ENCODE results near the gene CD2BP2. TPM values are rescaled to one million over a fixed set of nuclear protein-coding genes. Genes with fewer than 3 reads are reported as not detected.

Gene CD2BP2
- total and polyA plus RNA-seq, 2 of the 13 experiments (the other 11 are each of a cell fraction or from before 2014, with no cell fraction given), result 24.9 to 54.6 TPM

- TF ChIP-seq, protein P1, sequence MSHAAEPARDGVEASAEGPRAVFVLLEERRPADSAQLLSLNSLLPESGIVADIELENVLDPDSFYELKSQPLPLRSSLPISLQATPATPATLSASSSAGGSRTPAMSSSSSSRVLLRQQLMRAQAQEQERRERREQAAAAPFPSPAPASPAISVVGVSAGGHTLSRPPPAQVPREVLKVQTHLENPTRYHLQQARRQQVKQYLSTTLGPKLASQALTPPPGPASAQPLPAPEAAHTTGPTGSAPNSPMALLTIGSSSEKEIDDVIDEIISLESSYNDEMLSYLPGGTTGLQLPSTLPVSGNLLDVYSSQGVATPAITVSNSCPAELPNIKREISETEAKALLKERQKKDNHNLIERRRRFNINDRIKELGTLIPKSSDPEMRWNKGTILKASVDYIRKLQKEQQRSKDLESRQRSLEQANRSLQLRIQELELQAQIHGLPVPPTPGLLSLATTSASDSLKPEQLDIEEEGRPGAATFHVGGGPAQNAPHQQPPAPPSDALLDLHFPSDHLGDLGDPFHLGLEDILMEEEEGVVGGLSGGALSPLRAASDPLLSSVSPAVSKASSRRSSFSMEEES (CRISPR knock-in tag; IDR thresholded peaks at IDR 0.05), result peak; percentile 44; the same call in 1 of the 2 replicates
- TF ChIP-seq POGK (CRISPR knock-in tag; conservative IDR thresholded peaks at IDR 0.05), result peak; percentile 60; the same call in 1 of the 2 replicates
- TF ChIP-seq, protein P2, sequence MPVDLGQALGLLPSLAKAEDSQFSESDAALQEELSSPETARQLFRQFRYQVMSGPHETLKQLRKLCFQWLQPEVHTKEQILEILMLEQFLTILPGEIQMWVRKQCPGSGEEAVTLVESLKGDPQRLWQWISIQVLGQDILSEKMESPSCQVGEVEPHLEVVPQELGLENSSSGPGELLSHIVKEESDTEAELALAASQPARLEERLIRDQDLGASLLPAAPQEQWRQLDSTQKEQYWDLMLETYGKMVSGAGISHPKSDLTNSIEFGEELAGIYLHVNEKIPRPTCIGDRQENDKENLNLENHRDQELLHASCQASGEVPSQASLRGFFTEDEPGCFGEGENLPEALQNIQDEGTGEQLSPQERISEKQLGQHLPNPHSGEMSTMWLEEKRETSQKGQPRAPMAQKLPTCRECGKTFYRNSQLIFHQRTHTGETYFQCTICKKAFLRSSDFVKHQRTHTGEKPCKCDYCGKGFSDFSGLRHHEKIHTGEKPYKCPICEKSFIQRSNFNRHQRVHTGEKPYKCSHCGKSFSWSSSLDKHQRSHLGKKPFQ (CRISPR knock-in tag; IDR thresholded peaks at IDR 0.05; ENCODE audit: insufficient replicate concordance), result peak; percentile 79
- TF ChIP-seq KDM5B (CRISPR knock-in tag; IDR thresholded peaks at IDR 0.05; ENCODE audit: borderline replicate concordance), result peak; percentile 81; the same call in 1 of the 2 replicates
- no peak for TF ChIP-seq BATF2 (CRISPR knock-in tag; IDR thresholded peaks at IDR 0.05)
- TF ChIP-seq NR3C1 (CRISPR knock-in tag; IDR thresholded peaks at IDR 0.05), result 0 out of 2 replicates have a peak, but pooled peaks have one; percentile 38
- TF ChIP-seq TMF1 (CRISPR knock-in tag; IDR thresholded peaks at IDR 0.05; ENCODE audit: low read depth), result peak; percentile 36; the same call in 1 of the 2 replicates
- TF ChIP-seq ZFYVE20 (CRISPR knock-in tag; IDR thresholded peaks at IDR 0.05; ENCODE audit: borderline replicate concordance, low read depth), result no peak
- TF ChIP-seq PAWR (CRISPR knock-in tag; IDR thresholded peaks at IDR 0.05; ENCODE audit: borderline replicate concordance), result peak; percentile 93; the same call in 1 of the 2 replicates
- no peak; the same call in none of the 2 replicates for TF ChIP-seq HMG20B (CRISPR knock-in tag; conservative IDR thresholded peaks at IDR 0.05)
- TF ChIP-seq, protein P3, sequence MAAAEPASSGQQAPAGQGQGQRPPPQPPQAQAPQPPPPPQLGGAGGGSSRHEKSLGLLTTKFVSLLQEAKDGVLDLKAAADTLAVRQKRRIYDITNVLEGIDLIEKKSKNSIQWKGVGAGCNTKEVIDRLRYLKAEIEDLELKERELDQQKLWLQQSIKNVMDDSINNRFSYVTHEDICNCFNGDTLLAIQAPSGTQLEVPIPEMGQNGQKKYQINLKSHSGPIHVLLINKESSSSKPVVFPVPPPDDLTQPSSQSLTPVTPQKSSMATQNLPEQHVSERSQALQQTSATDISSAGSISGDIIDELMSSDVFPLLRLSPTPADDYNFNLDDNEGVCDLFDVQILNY (CRISPR knock-in tag; conservative IDR thresholded peaks at IDR 0.05), result peak; percentile 67
- peak; percentile 56 for TF ChIP-seq HOXA3 (CRISPR knock-in tag; IDR thresholded peaks at IDR 0.05)
- 0 out of 2 replicates have a peak, but pooled peaks have one; percentile 34 for TF ChIP-seq SMAD3 (CRISPR knock-in tag; IDR thresholded peaks at IDR 0.05)
- TF ChIP-seq HNRNPL (IDR thresholded peaks at IDR 0.05; ENCODE audit: low read depth, low read length), result 0 out of 2 replicates have a peak, but pooled peaks have one; percentile 44
- no peak for TF ChIP-seq ATF7 (IDR thresholded peaks at IDR 0.05)
- peak; percentile 89 for TF ChIP-seq ATF7 (CRISPR knock-in tag; IDR thresholded peaks at IDR 0.05)
- TF ChIP-seq, protein P4, sequence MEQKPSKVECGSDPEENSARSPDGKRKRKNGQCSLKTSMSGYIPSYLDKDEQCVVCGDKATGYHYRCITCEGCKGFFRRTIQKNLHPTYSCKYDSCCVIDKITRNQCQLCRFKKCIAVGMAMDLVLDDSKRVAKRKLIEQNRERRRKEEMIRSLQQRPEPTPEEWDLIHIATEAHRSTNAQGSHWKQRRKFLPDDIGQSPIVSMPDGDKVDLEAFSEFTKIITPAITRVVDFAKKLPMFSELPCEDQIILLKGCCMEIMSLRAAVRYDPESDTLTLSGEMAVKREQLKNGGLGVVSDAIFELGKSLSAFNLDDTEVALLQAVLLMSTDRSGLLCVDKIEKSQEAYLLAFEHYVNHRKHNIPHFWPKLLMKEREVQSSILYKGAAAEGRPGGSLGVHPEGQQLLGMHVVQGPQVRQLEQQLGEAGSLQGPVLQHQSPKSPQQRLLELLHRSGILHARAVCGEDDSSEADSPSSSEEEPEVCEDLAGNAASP (CRISPR knock-in tag; IDR thresholded peaks at IDR 0.05; ENCODE audit: borderline replicate concordance), result no peak
- TF ChIP-seq ZFP82 (CRISPR knock-in tag; IDR thresholded peaks at IDR 0.05; ENCODE audit: borderline replicate concordance), result no peak
- TF ChIP-seq NCOR1 (IDR thresholded peaks at IDR 0.05; ENCODE audit: borderline replicate concordance, low read length), result peak; percentile 24; the same call in 1 of the 2 replicates
- TF ChIP-seq ZNF180 (CRISPR knock-in tag; IDR thresholded peaks at IDR 0.05; ENCODE audit: borderline replicate concordance, low read depth), result no peak
These were observed 23.4 kb upstream of the CD2BP2 start (continued) for GRCh38 chr16:30378236-30379157.
